HepG2 (cell line): Measurements from ENCODE around the gene CAMK2G. TPM values are rescaled to one million over a fixed set of nuclear protein-coding genes. Genes with fewer than 3 reads are reported as not detected.

ENCODE experiments used
- MIER2 ChIP-seq: IDR thresholded peaks from 2 replicates; pipeline ENCODE4 v1.6.1; 2016; ENCODE audit warnings: missing biosample characterization, missing genetic modification reagents
- PATZ1 ChIP-seq: sonication (generic); formaldehyde crosslinking; IDR thresholded peaks from 2 replicates; pipeline ENCODE4 v1.4.0; 2020; ENCODE audit warnings: missing genetic modification reagents
- PRPF4 ChIP-seq: fragments of 200-400 bp; formaldehyde crosslinking; IDR thresholded peaks from 2 replicates; pipeline ENCODE4 v1.6.1; 2016; ENCODE audit warnings: low read length, low read depth; ENCODE audit not compliant: poor library complexity, severe bottlenecking
- TRAFD1 ChIP-seq: sonication (generic); formaldehyde crosslinking; IDR thresholded peaks from 2 replicates; pipeline ENCODE4 v1.5.1; 2020; ENCODE audit warnings: missing genetic modification reagents, mild to moderate bottlenecking, borderline replicate concordance
- ZNF160 ChIP-seq: sonication (generic); formaldehyde crosslinking; IDR thresholded peaks from 2 replicates; pipeline ENCODE4 v1.8.0; 2022; ENCODE audit warnings: mild to moderate bottlenecking, inconsistent platforms, missing genetic modification reagents
- ZNF407 ChIP-seq: sonication (generic); formaldehyde crosslinking; IDR thresholded peaks from one replicate; pipeline ENCODE4 v1.5.1; 2020; ENCODE audit warnings: mild to moderate bottlenecking, missing genetic modification reagents; ENCODE audit errors: not compliant biosample characterization
- ZNF451 ChIP-seq: sonication (generic); formaldehyde crosslinking; IDR thresholded peaks from 2 replicates; pipeline ENCODE4 v1.5.0; 2020; ENCODE audit warnings: mild to moderate bottlenecking, missing genetic modification reagents
- ZNF646 ChIP-seq: sonication (generic); formaldehyde crosslinking; IDR thresholded peaks from 2 replicates; pipeline ENCODE4 v1.9.0; 2021; ENCODE audit warnings: mild to moderate bottlenecking, missing genetic modification reagents
- polyA plus RNA-seq, 8 experiments: library from polyadenylated mRNA; depleted of rRNA in 3 of 8; stranded (reverse) in 7 of 8; unstranded in 1 of 8; fragments of >200 nt; fragmentation: Illumina TruSeq in 4 of 8; extraction: Trizol in 4 of 8; gene quantifications; 2 replicates each; pipeline versions ENCODE4 v1.2.1 to v1.2.3, GENCODE V29; 2011 to 2016; ENCODE audit warnings: low read depth in 4 of 8, missing spikeins in 1 of 8, mixed read lengths in 1 of 8; ENCODE audit not compliant: insufficient read depth in 1 of 8
- total RNA-seq, 5 experiments: library from RNA; depleted of rRNA; stranded (reverse); fragments of >200 nt; fragmentation: Illumina TruSeq; extraction: Trizol; gene quantifications; 2 replicates each; pipeline ENCODE4 v1.2.3, GENCODE V29; 2016; ENCODE audit warnings: low read depth in 1 of 5

Gene CAMK2G
- total and polyA plus RNA-seq, 2 of the 13 experiments (the other 11 are each of a cell fraction or from before 2014, with no cell fraction given) = 15.9 to 18.8 TPM

- TF ChIP-seq PATZ1 (CRISPR knock-in tag) (peak; percentile 62), ZNF646 (CRISPR knock-in tag) (peak; percentile 69; the same call in 1 of the 2 replicates), MIER2 (CRISPR knock-in tag) (peak; percentile 62; the same call in 1 of the 2 replicates), ZNF160 (CRISPR knock-in tag) (no peak), ZNF451 (CRISPR knock-in tag) (peak; percentile 24; the same call in 1 of the 2 replicates), TRAFD1 (CRISPR knock-in tag) (no peak), PRPF4 (no peak), ZNF407 (peak; percentile 22)
Measured at GRCh38 chr10:73785721-73786511, 88.4 kb downstream of the CAMK2G start (continued).
